HG03139 (cell line): ENCODE data around the gene ZNF575.

Experiments used
- ATAC-seq: cut with Tn5 transposase; IDR thresholded peaks from one replicate; pipeline ENCODE4 v1.9.1; 2021; ENCODE audit not compliant: unreplicated experiment

ZNF575 gene, protein sequence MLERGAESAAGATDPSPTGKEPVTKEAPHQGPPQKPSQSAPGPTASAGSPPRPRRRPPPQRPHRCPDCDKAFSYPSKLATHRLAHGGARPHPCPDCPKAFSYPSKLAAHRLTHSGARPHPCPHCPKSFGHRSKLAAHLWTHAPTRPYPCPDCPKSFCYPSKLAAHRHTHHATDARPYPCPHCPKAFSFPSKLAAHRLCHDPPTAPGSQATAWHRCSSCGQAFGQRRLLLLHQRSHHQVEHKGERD

GRCh38 chr19:43532962-43533545 lies at the start of gene ZNF575:
ZNF575 (plus strand) TSS chr19:43533188; CDS start chr19:43534423, 1,235 bp downstream.
- peak; percentile 47 for ATAC-seq

- ATAC-seq = no peak
These were observed 49.7 kb upstream of the ZNF575 start for GRCh38 chr19:43483281-43483680.

- no peak for ATAC-seq
These were observed 47.0 kb upstream of the ZNF575 start for GRCh38 chr19:43485951-43486350.

DNA sequence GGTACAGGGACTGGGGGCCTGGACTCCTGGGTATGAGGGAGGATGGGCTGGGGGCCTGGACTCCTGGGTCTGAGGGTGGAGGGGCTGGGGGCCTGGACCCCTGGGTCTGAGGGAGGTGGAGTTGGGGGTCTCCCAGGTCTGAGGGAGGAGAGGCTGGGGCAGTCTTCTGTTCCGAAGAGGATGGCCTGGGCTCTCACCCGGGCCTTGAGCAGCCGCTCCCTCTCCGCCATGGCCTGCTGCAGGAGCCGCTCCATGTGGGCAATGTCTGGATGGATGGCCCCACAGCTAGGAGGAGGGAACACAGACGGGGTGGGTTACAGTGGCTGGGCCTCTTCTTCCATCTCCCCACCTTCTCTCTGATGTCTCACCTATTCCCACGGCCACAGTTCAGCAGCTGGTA lies 46.6 kb upstream of the ZNF575 start:
- no peak for ATAC-seq

DNA sequence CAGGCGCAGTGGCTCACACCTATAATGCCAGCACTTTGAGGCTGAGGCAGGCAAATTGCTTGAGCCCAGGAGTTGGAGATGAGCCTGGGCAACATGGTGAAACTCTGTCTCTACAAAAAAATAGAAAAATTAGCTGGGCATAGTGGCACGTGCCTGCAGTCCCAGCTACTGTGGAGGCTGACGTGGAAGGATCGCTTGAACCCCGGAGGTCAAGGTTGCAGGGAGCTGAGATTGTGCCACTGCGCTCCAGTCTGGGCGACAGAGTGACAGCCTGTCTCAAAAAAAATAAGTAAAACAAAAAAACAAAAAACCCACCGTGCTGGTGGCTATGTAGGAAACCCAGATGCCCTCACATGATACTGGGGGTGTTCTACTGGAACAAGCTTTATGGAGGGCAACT lies 44.8 kb upstream of the ZNF575 start:
- no peak for ATAC-seq

DNA sequence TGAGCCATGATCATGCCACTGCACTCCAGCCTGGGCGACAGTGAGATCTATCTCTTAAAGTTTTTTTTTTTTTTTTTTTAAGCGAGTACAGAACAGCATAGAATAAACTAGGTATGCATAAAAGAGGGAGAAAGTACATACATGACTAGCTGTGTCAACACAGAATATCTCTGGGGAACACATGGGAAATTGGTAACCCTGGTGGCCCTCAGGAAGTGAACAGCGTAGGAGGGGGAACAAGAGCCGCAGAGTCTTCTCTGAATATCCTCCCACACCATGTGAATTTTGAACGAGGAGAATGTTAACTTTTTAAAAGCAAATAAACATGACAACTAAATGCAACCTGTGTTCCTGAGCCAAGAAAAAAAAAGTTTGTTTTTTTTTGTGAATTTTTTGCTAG lies 43.7 kb upstream of the ZNF575 start:
- no peak for ATAC-seq

GRCh38 chr19:43489979-43490599 lies 42.9 kb upstream of the ZNF575 start:
- no peak for ATAC-seq

GRCh38 chr19:43490759-43491158 lies 42.2 kb upstream of the ZNF575 start:
- ATAC-seq = no peak

- ATAC-seq = no peak
These were observed 37.9 kb upstream of the ZNF575 start for GRCh38 chr19:43495082-43495481.

DNA sequence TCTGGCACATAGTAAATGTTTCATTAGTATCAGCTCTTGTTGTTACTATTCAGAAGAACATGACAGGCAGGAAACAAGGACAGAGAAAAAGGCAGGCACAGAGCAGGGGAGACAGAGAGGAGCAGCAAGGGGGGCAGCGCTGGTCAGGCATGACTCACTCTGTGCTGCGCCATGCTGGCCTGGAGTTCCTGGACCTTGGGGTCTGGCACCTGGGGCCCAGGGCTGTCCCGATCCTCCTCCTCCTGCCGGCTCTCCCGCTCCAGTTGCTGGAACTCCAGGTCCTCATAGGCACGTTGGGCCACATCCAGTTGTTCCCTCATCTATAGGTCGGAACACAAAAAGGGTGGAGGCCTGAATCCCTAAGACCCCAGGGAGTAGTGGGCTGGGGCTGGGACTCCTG lies 36.0 kb upstream of the ZNF575 start:
- no peak for ATAC-seq

DNA sequence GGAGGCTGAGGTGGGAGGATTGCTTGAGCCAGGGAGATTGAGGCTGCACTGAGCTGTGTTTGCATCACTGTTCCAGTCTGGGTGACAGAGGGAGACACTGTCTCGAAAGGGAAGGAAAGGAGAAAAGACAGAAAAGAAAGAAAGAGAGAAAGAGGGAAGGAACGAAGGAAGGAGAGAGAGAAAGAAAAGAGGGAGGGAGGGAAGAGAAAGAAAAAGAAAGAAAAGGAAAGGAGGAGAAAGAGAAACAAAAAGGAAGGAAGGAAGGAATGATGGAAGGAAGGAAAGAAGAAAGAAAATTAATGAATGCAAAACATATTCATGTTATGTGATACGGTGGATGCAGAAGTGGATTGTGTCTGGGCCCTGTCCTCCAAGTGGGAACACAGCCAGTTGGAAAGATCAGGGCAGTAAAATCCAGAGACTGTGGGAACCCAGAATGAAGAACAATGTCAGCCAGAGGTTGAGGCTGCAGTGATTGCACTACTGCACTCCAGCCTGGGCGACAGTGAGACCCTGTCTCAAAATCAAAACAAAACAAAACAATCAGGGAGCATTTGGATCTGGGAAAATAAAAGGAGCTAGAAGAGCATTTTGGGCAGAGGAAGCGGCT lies 34.6 kb upstream of the ZNF575 start:
- no peak for ATAC-seq

DNA sequence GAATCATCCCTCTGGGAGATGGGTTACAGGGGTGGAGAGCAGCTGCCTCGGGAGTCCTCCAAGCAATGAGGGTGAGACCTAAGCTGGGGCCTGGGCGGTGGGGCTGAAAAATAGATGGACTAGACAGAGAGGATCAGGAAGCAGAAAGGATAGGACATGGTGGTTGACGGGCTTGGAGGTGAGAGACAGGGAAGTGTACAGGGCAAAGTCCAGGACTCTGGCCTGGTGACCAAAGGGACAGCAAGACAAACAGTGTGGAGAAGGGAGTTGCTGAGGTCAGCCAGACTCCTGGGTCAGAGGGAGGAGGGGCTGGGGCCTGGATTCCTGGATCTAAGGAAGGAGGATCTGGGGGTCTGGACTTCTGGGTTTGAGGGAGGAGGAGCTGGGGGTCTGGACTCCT lies 33.9 kb upstream of the ZNF575 start:
- no peak for ATAC-seq

DNA sequence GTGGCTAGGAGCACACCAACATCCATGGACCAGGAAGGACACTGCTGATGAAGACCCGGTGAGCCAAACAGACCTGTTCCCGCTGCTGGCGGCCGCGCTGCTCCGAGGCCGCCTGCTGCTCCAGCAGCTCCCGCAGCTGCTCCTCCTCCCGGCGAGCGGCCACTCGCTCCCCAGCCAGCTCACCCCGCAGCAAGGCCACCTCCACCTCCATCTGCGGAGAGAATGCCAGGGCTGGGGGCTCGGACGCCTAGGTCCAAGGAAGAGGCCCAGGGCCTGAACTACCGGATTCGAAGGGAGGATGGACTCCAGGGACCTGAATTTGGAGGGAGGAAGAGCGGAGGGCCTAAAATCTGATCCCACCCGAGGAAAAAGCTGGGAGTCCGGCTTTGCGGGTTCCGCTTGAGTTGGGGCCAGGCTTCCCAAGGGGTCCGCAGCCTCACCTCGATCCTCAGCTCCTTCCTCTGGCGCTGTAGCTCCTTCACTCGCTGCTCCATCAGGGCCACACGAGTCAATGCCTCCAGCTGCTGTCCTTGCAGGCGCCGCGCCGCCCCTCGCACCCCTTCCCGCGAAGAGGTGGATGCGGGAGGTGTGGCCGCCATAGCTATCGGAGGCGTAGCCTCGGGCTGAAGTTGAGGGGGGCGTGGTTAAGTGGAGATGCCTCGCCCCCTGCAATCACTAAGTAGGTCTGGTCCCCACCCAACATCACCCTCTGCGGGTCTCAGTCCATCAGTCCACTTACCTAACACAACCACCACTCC lies 31.1 kb upstream of the ZNF575 start:
- ATAC-seq = no peak

DNA sequence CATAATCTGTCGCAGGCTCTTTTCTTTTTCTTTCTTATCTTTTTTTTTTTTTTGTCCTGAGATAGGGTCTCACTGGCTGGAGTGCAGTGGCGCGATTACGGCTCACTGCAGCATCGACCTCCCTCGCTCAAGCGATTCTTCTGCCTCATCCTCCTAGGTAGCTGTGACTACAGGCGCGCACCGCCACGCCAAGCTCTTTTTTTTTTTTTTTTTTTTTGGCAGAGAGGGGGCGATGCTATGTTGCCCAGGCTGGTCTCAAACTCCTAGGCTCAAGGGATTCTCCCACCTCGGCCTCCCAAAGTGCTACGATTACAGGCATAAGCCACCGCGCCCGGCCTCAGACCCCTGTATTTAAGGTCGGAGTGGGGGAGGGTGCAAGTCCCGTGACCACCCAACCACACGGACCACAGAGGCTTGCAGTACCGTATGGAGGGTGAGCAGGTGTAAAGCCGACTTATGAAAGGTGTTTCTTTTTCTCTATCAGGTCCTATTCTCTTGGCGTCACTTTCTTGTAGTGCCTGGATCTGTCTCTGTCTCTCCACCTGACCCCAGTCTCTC lies 30.5 kb upstream of the ZNF575 start:
- no peak for ATAC-seq

- peak; percentile 89 for ATAC-seq
These were observed 29.2 kb upstream of the ZNF575 start for GRCh38 chr19:43503501-43504425.

GRCh38 chr19:43504426-43505185 lies 28.4 kb upstream of the ZNF575 start, which contains the start of gene PHLDB3:
PHLDB3 (minus strand) TSS chr19:43504746; CDS start chr19:43504118, 628 bp downstream.
- ATAC-seq = peak; percentile 15

DNA sequence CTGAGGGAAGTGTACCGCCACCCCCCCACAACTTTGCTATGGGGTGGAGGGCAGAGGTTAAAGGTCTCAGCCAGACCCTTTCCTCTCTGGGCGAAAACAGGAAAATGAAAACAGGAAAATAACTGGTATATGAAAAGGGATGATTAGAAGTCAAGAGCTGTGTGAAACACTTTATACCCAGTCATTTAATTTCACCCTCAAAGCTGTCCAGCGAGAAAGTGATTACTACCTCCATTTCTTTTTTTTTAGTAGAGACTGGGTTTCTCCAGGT lies 27.9 kb upstream of the ZNF575 start:
- ATAC-seq = no peak

GRCh38 chr19:43505941-43506340 lies 27.0 kb upstream of the ZNF575 start:
- no peak for ATAC-seq

GRCh38 chr19:43506629-43507028 lies 26.4 kb upstream of the ZNF575 start:
- ATAC-seq = no peak
